Measurements from ENCODE around the gene DOP1B.
"Not testable (repeated sequence)": the region's sequence is repeated elsewhere in the genome, so short reads cannot be mapped to it uniquely, and the experiment has no call there.

- not testable (repeated sequence) for TF ChIP-seq BRCA1 (IDR thresholded peaks at IDR 0.05; ENCODE audit: low read depth, low read length); RAD21 (IDR thresholded peaks at IDR 0.05; ENCODE audit: insufficient read depth, low read depth, low read length)
Observed at GRCh38 chr21:36130414-36130762, 26.2 kb upstream of the DOP1B start.
